ENCODE measurements around the gene PANK4.

The PANK4 gene

DNA sequence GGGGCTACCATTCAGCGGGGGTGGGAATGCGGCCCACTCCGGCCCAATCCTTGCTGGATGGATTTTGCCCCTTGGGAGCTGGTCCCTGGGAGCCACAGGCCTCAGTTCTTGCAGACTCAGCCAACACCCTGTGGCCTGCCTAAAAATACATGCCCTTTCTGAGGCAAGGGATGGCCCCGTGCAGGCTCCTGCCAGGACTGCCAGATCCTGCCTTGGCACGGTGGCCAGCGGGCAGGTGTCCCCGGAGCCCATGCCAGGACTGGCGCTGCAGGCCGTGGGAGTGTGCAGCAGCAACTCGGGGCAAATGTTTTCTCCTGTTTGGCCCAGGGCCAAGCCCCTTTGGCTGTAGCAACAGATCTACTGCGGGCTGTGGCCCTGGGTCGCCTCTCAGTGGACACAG lies 1.6 kb upstream of the PANK4 start:
- DNase-seq = no peak

DNA sequence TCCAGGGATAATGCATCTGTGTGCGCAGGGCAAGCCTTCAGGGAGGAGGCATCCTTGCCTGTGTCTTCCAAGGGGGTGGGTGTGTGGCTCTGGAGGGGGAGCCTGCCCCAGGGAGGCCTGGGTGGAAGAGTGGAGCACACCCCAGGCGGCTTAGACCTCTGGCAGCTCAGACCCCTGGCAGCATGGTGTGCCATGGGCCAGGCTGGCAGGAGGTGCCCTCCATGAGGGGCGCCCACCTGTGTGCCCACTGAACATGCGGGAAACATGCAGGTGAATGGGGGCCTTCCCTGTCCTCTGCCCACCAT lies 1.1 kb upstream of the PANK4 start:
- DNase-seq = no peak

DNA sequence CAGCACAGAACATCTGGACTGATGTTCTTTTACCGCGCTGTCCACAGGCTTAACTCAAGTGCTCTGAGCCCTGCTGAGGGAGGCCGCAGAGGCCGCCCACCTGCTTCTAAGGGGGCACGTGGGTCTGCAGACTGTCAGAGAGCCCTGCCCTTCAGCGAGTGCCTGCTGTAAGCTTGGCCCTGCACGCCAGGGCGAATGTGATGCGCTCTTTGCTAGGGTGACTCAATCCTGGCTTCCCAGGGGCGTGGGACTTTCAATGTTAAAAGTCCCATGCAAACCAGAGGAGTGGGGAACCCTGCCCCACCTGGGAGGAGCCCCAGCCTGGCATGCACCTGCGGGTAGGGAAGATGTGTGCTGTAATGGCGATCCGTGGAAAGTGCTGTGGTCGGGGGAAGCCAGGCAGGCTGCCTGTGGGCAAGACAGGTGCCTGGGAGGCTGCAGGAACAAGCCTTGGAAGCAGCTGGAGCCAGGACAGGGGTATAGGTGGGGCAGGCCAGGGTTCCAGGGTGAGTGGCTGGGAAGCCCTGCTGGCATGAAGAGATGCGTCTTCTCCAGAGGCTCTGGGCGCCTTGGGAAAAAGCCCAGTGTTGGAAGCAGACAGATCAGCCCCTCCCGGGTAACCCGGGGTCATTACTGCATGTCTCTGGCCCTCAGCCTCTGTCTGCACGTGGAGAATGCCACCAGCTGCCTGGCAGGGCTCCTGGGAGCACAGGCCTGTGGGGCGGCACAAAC lies 594 bp upstream of the PANK4 start:
- no peak for DNase-seq

DNA sequence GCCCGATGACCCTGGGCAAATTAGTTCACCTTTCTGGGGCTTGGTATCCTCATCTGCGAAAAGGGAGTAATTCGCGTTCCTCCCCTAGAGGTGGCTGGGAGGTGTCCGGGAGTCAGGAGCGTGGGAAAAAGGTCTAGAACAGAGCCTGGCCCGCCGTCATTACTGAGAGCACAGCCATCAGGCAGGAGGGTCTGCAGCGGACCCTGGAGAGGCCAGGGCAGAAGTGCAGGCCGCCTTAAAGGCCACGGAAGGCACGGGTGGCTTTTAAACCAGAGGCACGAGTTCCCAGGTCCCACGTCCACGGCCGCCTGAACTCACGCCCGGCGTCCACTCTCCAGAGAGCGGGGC lies 850 bp downstream of the PANK4 start:
- no peak for DNase-seq

DNA sequence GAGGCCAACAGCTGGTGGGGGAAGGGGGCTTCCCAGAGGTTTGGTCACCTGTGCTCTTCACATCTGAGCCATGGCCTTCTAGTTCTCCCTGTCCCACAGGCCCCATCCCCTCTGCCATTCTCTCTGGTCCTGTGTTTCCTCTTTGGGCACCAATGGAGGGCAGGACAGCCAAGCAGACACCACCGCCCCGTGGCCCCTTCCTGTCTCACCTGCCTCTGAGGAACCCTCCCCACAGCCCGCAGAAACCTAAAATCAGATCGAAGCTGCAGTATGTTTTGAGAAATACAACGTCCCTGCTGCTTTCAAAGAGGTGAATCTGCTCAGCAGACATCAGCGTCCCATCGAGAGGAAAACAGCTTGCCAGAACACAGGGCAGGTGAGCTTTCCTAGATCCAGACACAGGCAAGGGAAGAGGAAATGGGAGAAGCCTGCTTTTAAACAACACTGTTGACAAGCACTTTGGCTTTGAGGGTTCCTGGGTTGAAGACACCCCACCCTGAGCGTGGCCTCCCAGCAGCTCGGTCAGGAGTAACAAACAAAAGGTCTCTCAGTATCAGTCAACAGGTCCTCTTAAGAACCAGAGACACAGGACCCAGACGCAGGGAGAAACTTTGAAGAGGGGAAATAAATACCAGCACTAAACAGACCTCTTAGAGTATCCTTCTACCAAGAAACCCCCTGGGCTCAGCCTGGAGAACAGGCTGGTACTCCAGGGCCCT lies 2.3 kb downstream of the PANK4 start:
- DNase-seq = no peak

DNA sequence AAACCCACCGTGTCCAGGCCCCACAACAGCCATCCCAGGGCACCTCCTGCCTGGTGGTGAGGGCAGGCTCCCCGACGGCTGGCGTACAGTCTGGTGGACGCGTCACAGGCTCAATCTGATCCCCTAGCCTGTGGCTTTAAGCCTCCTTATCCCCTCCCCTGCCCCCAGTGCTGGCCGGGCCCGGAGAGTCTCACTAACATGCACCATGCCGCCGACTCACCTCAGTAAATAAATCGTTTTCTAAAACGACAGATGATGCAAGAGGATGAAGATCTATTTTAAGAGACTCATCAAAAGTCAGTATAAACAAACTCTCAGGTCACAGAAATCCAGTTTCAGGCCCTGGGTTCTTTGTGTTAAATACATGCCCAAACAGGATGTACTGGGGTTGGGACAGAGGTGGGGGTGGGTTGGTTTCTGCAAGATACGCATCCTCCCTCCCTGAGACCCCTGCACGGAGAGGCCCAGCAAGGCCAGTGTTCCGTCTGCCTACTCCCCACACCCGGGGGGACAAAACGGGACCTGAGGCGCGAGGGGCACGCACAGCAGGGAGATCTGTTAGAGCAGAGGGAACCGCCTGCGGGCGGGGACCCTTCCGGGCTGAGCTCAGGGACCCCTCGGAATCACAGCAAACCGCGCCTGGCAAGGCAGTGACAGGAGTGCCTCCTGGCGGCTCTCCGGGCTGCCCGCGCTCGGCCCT lies 3.1 kb downstream of the PANK4 start:
- no peak for DNase-seq

DNA sequence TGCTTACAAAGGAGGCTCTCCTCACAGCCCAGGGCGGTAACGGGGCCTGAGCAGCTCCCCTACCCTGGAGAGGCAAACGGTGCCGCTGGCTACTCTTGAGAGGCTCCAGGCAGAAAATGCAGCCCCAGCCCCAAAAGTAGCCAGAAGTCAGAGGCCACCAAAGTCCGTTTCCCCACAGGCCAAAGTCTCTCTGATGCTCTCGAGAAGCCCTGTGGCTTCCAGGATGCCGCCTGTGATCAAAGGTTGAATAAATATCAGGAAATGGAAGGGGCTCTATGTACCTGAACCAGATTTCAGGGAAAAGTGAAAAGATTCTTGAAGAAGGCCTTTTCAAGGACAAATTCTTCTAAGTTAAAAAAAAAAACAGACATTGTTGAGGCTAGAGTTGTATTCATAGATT lies 4.2 kb downstream of the PANK4 start:
- no peak for DNase-seq

DNA sequence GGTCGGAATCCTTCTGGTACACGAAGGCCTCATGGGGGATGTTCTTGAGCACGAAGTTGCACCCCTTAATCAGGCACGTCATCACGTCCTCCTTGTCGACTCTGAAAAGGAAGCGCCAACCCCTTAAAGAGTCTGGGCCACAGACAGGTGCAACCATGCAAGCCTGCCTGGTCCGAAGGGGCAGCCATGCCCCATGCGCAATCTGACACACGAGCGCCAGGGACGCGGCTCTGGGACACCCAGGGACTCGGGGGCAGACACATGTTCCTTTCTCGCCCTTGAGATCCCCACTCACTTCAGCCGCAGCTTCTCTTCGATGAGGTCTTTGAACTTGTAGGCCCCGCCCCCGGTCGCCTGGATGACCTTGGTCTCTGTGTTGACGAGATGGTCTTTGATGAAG lies 5.6 kb downstream of the PANK4 start:
- DNase-seq = no peak

DNA sequence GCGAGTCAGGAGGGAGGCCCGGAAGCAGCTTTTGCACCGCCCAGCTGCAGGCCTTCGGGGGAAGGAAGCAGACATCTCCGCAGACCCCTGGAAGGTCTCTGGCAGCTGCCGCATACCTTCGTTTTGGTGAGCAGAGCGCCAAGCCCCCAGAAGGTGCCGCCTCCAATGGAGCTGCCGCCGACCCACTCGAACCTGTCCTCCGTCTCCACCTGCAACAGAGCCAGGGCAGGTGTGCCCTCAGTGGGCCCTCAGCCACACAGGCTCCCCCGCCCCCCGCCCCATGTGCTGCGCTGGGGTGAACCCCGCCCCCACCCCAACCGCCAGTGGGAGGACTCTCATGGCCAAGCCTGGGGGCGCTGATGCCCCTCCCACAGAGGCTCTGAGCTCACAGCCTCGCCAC lies 6.2 kb downstream of the PANK4 start:
- no peak for DNase-seq

DNA sequence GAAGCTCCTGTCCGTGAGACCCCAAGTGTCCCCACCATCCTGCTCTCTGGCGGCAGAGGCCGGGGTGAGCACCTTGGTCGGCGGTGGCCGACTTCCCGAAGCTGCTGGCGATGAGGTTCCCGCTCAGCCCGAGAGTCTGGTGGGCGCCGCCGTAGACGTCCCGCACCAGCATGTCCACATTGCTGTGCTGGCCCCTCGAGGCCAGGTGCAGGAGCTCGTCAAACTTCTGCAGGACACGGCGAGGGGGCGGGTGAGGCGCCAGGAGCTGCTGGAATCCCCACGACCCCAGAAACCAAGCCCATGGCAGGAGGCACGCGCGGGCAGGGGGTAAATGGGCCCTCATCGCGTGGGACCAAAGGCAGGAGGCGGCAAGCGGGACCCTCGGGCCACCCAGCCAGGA lies 6.7 kb downstream of the PANK4 start:
- no peak for DNase-seq

DNA sequence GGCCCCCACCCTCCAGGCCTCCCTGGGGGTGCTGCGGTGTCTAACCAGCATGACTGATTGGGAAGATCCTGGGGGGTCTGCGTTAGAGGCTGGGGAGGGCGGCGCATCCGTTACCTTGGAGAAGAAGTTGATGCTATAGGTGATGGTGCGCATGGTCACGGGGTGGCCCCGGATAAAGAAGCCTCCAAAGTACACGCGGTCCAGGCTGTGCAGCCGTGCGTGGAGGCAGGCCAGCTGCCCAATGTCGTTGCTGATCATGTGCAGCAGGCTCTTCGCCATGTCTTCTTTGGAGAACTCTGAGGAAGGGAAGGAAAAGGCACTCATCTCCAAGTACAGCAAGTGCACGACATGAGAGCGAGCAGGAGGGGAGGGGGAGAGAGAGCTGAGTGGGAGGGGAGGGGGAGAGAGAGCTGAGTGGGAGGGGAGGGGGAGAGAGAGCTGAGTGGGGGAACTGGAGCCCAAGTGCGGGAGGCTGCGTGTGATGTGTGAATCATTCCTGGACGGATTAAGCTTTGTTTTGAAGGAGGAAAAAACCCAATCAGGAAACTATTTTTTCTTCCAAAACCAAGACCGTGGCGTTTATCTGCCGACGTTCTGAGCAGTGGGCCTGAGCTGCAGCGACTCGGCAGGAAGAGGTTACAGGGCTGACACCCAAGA lies 7.2 kb downstream of the PANK4 start:
- DNase-seq = no peak

DNA sequence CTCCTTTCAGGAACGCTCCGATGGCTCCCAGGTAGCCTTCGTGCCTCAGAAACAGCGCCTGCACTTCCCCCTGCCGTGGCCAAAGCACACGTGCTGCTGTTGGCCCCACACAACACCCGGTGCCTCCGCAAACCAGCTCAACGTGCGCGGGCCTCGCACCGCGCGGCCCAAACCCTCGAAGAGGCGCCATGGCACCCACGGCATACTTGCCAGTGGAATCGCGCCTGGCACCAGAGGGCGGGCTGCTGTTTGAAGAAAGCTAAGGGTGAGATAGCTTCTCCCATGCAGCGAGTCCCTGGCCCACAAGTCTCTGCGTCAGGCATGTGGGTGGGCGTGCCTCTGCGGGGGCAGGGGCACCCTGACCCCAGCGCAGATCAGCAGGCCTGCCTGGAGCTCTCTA lies 7.9 kb downstream of the PANK4 start:
- no peak for DNase-seq

DNA sequence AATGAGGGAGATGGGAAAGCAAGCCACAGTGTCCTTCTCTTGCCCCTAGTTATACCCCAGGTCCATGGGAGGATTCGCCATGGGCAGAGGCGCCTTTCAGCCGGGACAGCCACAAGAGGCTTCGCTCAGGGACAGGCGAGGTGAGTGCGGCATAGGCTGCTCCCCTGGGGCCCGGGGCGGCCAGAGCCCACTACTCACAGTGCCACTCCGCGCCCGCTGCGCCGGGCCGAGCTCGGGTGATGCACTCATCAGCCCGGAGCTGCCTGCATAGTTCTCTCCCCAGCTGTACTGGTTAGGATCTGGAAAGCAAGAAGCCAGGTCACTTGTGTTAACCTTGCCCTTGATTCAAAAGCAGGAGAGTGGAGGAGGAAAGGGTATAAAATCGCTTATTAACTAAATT lies 8.4 kb downstream of the PANK4 start:
- no peak for DNase-seq

DNA sequence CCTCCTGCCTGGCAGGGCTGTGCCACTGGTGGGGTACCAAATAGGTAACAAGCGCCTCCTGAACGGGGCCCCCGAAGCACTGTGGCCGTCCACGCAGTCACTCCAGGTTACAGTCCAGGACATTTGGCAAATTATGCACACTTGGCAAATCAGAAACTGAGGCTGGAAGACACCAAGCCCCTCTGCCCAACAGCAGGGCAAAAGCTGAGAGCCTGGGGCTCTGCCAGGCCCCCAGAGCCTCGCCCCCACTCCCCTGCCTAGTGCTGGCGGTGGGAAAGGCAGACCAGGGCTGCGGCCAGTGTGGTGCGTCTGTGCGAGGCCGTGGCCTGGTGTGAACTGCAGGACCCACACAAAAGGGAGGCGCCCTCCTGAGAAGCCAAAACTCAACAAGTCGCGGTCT lies 9.4 kb downstream of the PANK4 start:
- DNase-seq = no peak

DNA sequence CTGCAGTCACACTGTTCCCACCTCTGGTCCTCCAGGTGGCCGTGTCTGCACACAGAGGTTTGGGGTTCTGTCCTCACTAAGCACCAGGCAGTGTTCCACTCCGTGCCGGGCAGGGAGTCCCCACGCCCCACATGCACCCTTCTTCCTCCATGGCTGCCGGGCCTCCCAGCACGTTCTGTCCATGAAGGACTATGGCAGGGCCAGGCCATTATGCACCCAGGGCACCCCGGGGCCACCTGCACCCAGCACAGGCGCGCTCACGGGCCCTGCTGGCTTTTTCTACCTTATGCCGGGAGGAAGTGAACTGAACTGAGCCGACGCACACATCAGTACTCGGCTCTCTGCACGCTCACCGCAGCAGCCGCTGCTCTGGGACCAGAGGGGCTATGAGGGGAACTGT lies 10.3 kb downstream of the PANK4 start:
- DNase-seq = no peak

DNA sequence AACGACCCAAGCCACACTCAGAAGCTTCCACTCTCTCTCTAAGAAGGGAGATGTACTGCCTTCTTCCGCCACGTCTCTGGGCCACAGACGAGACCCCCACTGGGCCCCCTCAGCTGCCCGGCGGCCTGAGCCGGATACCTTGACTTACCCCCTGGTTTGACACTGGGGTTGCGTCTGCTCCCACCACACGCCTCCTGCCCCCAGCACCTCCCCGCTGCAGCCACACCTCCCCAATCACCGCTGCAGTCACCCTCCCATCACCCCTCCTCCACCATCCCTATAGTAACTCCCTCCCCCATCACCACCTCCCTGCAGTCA lies 10.7 kb downstream of the PANK4 start:
- no peak for DNase-seq

DNA sequence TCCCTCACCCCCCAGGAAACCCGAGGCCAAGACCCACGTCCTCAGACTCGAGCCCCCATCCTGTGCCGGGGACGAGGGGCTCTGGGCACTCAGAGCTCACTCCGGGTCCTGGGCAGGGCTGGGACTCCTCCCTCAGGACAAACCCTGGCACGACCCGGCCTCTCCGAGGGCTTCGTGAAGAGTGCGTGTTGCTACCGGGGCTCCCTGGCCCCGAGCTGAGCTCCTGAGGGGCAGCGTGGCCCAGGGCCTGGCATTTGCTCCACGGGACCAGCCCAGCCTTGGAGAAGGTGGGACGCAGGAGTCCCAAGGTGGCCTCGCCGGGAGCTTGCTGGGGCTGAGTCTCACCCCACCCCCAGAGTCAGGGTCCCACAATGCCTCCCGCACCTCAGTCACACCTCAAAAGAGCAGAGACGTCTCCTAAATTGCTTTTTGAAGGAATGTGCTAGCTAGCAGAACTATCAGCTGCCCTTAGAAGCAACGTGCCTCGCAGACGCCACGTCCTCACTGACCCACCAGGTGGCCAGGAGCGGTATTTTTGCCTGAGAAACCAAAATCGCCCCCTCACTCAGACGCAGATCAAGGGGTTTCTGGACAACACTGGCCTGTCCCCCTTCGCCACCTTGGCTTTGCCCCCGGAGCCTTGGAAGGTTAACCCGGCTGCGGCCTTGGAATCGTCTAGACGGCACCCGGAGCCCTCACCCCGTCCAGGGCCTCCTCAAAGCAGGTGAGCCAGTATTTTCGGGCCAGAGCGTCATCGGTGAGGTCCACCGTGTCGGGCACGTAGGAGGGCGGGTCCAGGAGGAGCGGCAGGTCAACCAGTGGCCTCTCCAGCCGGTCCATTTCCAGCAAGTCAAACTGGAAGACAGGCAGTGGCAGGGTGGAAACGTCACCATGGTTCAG lies 11.3 kb downstream of the PANK4 start:
- DNase-seq = no peak

DNA sequence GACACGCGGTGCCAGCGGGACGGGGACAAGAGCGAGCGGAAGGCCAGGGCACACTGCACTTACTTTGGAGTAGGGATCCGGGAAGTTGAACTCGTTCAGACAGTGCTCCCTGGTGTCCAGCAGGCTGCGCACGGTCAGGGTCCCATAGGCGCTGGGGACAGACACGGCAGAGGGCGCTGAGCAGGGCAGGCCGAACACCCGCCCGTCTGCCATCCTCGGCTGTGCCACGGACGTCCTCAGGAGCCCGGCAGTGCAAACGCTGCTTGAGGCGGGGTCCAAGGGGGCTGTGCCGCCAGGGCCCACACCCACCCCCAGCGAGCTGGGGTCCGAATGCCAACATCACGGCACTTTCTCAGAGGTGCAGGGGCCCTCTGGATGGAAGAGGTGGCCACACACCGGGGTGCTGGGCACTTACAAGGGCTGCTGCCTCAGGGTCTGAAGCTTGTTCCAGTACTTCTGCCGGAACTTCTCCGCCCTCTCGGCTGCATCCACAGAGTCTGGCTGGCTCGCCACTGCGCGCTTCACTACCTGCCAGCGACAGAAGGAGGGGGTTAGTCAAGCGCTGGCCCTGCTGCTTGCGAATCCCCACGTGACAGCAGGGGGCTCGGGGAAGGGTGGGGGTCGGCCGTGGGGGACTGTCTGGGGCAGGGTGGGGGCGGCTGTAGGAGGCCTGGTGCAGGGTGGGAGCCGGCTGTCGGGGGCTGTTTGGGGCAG lies 12.3 kb downstream of the PANK4 start:
- no peak for DNase-seq

DNA sequence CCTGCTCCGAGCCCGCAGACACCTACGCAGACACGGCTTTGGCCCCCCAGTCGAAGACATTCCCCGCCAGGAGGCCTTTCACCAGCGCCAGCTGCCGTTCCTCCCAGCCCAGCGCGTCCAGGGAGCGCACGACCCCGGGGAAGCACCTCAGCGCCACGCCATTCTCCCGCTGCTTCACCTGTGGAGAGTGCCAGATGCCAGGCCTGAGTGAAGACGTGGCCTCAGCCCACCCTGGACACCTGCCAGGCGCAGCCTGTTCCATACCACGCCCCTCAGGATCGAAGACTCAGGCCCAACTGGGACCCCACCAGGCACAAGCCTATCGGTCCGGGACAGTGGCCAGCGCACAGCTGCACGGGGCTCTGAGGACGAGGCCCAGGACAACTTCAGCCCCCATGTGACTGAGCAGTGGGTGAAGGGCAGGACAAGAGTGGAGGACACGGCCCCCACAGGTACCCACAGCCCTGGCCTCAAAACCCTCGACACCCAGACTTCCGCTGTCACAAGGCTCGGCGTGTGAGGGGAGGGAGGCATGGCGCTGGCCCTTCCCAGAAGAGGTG lies 13.5 kb downstream of the PANK4 start:
- no peak for DNase-seq

DNA sequence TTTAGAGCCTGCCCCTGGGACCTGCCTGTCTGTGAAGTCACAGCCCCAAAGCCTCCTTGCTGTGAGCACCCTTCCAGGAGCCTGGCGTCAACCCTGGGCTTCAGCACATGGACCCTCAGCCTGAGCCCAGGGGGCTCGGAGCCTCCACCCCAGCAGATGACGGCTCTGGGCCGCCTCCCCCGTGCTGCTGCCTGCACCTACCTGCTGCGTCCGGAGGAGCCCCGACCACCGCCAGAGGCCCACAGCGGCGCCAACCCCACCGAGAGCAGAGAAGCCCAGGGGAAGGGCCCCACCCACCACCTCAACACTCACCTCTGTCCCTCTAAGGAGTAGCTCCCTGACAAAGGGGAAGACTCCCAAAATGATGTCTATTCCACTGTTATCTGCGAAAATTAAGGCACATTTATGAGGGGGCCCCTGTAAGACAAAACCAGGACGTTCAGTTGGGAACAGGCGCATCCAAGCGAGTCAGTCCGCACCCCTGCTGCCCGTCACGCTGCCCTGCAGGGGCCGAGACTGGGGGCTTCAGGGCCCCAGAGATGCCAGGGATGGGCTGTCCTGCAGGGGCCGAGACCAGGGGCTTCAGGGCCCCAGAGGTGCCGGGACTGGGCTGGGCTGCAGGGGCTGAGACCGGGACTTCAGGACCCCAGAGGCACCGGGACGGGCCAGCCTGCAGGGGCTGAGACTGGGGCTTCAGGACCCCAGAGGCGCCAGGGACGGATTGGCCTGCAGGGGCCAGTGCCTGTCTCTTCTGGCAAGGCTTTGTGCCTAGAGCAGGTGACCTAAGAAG lies 15.8 kb downstream of the PANK4 start:
- no peak for DNase-seq

DNA sequence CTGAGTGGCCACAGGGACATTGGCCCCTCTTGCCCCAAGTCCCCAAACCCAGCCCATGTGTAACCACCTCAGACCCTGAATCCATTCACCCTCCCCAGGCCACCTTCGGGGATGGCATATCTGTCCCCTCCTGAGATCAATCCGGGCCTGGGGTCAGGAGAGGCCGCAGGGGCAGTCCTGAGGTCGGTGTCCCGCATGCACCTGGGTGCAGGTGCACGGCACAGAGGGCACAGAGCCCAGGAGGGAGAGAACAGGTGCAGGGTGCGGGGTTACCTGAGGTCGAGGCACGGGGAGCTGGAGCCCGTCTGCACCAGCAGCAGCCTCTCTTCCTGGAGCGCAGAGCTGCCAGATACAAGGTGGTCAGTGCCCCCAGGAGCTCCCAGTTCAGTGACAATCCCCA lies 16.8 kb downstream of the PANK4 start:
- DNase-seq = no peak

Data from COR-L47 (cell line).